WTC11 (cell line): ENCODE measurements around the gene PI4KB. TPM values are rescaled to one million over a fixed set of nuclear protein-coding genes. Genes with fewer than 3 reads are reported as not detected.
A peak's percentile ranks its signal among the peaks of the same experiment; 100 is the strongest.

Source experiments
- AR ChIP-seq: fragments of 250-450 bp; sonication (Bioruptor Pico); IDR thresholded peaks from 2 replicates; pipeline ENCODE4 v1.9.0; 2021; ENCODE audit warnings: mild to moderate bottlenecking
- ARID4B ChIP-seq: sonication (generic); formaldehyde crosslinking; IDR thresholded peaks from 2 replicates; pipeline ENCODE4 v1.8.0; 2023; ENCODE audit warnings: missing genetic modification reagents, mild to moderate bottlenecking, borderline replicate concordance
- ETV6 ChIP-seq: sonication (generic); formaldehyde crosslinking; IDR thresholded peaks from 2 replicates; pipeline ENCODE4 v1.8.1; 2022; ENCODE audit warnings: mild to moderate bottlenecking, missing genetic modification reagents
- FOXJ3 ChIP-seq: sonication (generic); formaldehyde crosslinking; IDR thresholded peaks from 2 replicates; pipeline ENCODE4 v1.9.0; 2021; ENCODE audit warnings: missing genetic modification reagents, mild to moderate bottlenecking, borderline replicate concordance
- FOXK1 ChIP-seq: sonication (generic); formaldehyde crosslinking; IDR thresholded peaks from 2 replicates; pipeline ENCODE4 v1.8.0; 2022; ENCODE audit warnings: mild to moderate bottlenecking, moderate library complexity, missing genetic modification reagents
- FOXP1 ChIP-seq: sonication (generic); formaldehyde crosslinking; IDR thresholded peaks from 2 replicates; pipeline ENCODE4 v1.8.0; 2022; ENCODE audit warnings: missing genetic modification reagents, mild to moderate bottlenecking, moderate library complexity, borderline replicate concordance
- IRF2 ChIP-seq: sonication (generic); formaldehyde crosslinking; IDR thresholded peaks from 2 replicates; pipeline ENCODE4 v1.8.0; 2022; ENCODE audit warnings: low read depth, missing genetic modification reagents, borderline replicate concordance
- NFE2L1 ChIP-seq: sonication (generic); formaldehyde crosslinking; IDR thresholded peaks from 2 replicates; pipeline ENCODE4 v1.8.1; 2023; ENCODE audit warnings: missing genetic modification reagents
- NFYB ChIP-seq: sonication (generic); formaldehyde crosslinking; conservative IDR thresholded peaks from 2 replicates; pipeline ENCODE4 v1.8.0; 2022; ENCODE audit warnings: low read depth, missing genetic modification reagents
- PREB ChIP-seq: sonication (generic); formaldehyde crosslinking; IDR thresholded peaks from 2 replicates; pipeline ENCODE4 v1.8.1; 2022; ENCODE audit warnings: mild to moderate bottlenecking, missing genetic modification reagents, moderate library complexity, borderline replicate concordance
- RELA ChIP-seq: sonication (generic); formaldehyde crosslinking; IDR thresholded peaks from 2 replicates; pipeline ENCODE4 v1.8.1; 2022; ENCODE audit warnings: missing genetic modification reagents, mild to moderate bottlenecking, borderline replicate concordance
- SMAD3 ChIP-seq: sonication (generic); formaldehyde crosslinking; IDR thresholded peaks from 2 replicates; pipeline ENCODE4 v1.8.0; 2022; ENCODE audit warnings: missing genetic modification reagents, mild to moderate bottlenecking, borderline replicate concordance
- SMAD4 ChIP-seq: sonication (generic); formaldehyde crosslinking; IDR thresholded peaks from 2 replicates; pipeline ENCODE4 v1.8.0; 2022; ENCODE audit warnings: mild to moderate bottlenecking, missing genetic modification reagents
- USF1 ChIP-seq: sonication (generic); formaldehyde crosslinking; IDR thresholded peaks from 2 replicates; pipeline ENCODE4 v1.8.0; 2022; ENCODE audit warnings: mild to moderate bottlenecking, missing genetic modification reagents
- USF2 ChIP-seq: sonication (generic); formaldehyde crosslinking; IDR thresholded peaks from 2 replicates; pipeline ENCODE4 v1.8.1; 2023; ENCODE audit warnings: mild to moderate bottlenecking, missing genetic modification reagents, moderate library complexity
- ZNF317 ChIP-seq: sonication (generic); formaldehyde crosslinking; IDR thresholded peaks from 2 replicates; pipeline ENCODE4 v1.8.1; 2023; ENCODE audit warnings: low read depth, mild to moderate bottlenecking, moderate library complexity, missing genetic modification reagents, borderline replicate concordance
- ZNF416 ChIP-seq: fragments of 250-450 bp; sonication (Bioruptor Pico); IDR thresholded peaks from 2 replicates; pipeline ENCODE4 v1.9.0; 2021; ENCODE audit warnings: mild to moderate bottlenecking, inconsistent platforms
- ZNF423 ChIP-seq: fragments of 250-450 bp; sonication (Bioruptor Pico); IDR thresholded peaks from 2 replicates; pipeline ENCODE4 v2.1.2; 2022; ENCODE audit warnings: mild to moderate bottlenecking, moderate library complexity
- ZNF512 ChIP-seq: sonication (generic); formaldehyde crosslinking; IDR thresholded peaks from 2 replicates; pipeline ENCODE4 v1.8.1; 2022; ENCODE audit warnings: missing genetic modification reagents, borderline replicate concordance
- ZNF671 ChIP-seq: fragments of 250-450 bp; sonication (Bioruptor Pico); IDR thresholded peaks from 2 replicates; pipeline ENCODE4 v1.8.0; 2021; ENCODE audit warnings: mild to moderate bottlenecking
- total RNA-seq: library from RNA; stranded (reverse); gene quantifications from 3 replicates; pipeline ENCODE4 v1.2.3, GENCODE V29; 2021
- TF ChIP-seq, protein P1 (sequence below): fragments of 250-450 bp; sonication (Bioruptor Pico); IDR thresholded peaks from 2 replicates; pipeline ENCODE4 v1.8.0; 2021; ENCODE audit warnings: mild to moderate bottlenecking
- TF ChIP-seq, protein P2 (sequence below): sonication (generic); formaldehyde crosslinking; IDR thresholded peaks from 2 replicates; pipeline ENCODE4 v1.8.1; 2022; ENCODE audit warnings: low read depth, mild to moderate bottlenecking, moderate library complexity, missing genetic modification reagents, borderline replicate concordance
- TF ChIP-seq, protein P3 (sequence below): sonication (generic); formaldehyde crosslinking; IDR thresholded peaks from 2 replicates; pipeline ENCODE4 v1.8.1; 2022; ENCODE audit warnings: mild to moderate bottlenecking, moderate library complexity, missing genetic modification reagents

PI4KB gene
- total RNA-seq, 1 experiment from 2014 or later: 33.6 TPM

DNA sequence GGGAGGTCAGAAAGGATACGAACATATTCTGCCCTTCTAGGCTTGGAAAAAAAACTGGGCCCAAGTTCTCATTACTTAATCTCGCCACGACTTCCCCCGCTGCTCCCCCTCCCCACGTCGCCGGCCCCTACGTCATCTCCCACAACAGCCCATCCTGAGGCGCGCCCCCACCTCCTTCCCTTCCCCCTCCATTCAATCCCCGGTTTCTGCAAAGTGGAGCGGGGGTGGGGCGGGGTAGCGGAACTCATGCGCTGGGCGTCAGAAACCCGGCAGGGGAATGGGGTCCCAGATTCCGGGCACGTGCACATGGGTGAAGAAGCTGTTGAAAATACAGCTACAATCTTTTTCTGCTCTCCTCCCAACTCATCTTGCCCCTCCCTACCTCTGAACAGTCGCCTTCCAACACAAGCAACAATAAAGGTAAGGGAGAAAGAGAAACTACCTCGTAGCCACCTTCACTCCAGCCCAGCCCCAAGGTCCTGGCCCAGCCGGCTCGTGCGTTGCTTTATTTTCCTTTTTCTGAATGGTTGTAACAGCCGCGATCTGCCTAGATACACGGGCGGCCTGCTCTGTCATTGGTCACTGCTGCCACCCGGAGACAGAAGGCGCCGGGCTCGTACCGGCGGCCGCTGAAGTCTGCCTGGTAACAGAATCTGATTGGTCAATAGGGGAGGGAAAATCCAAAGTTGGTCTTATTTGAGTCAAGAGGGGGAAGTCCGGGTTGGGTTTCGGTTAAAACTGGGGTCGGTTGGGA, 19.7 kb upstream of the PI4KB start, which contains the start of gene RFX5 (continued):
- peak; percentile 66; the same call in 1 of the 2 replicates for TF ChIP-seq NFE2L1
- TF ChIP-seq SMAD3: no peak
- TF ChIP-seq USF1 (CRISPR knock-in tag): peak; percentile 43; the same call in 1 of the 2 replicates
- TF ChIP-seq IRF2 (CRISPR knock-in tag): no peak
- peak; percentile 70 for TF ChIP-seq NFYB (CRISPR knock-in tag)
- no peak for TF ChIP-seq FOXJ3 (CRISPR knock-in tag)
- peak; percentile 83 for TF ChIP-seq FOXK1 (CRISPR knock-in tag)
- no peak for TF ChIP-seq ZNF512 (CRISPR knock-in tag)
- no peak for TF ChIP-seq ZNF671 (CRISPR knock-in tag)
- TF ChIP-seq, protein P1, sequence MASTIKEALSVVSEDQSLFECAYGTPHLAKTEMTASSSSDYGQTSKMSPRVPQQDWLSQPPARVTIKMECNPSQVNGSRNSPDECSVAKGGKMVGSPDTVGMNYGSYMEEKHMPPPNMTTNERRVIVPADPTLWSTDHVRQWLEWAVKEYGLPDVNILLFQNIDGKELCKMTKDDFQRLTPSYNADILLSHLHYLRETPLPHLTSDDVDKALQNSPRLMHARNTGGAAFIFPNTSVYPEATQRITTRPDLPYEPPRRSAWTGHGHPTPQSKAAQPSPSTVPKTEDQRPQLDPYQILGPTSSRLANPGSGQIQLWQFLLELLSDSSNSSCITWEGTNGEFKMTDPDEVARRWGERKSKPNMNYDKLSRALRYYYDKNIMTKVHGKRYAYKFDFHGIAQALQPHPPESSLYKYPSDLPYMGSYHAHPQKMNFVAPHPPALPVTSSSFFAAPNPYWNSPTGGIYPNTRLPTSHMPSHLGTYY: no peak
- peak; percentile 40; the same call in 1 of the 2 replicates for TF ChIP-seq FOXP1 (CRISPR knock-in tag)
- no peak for TF ChIP-seq ZNF423 (CRISPR knock-in tag)
- no peak for TF ChIP-seq ARID4B (CRISPR knock-in tag)
- no peak for TF ChIP-seq ZNF317 (CRISPR knock-in tag)
- no peak for TF ChIP-seq AR
- TF ChIP-seq RELA (CRISPR knock-in tag): no peak
- no peak for TF ChIP-seq SMAD4 (CRISPR knock-in tag)
- TF ChIP-seq ETV6 (CRISPR knock-in tag): no peak
- no peak for TF ChIP-seq ZNF416 (CRISPR knock-in tag)
- no peak for TF ChIP-seq PREB
- TF ChIP-seq, protein P2, sequence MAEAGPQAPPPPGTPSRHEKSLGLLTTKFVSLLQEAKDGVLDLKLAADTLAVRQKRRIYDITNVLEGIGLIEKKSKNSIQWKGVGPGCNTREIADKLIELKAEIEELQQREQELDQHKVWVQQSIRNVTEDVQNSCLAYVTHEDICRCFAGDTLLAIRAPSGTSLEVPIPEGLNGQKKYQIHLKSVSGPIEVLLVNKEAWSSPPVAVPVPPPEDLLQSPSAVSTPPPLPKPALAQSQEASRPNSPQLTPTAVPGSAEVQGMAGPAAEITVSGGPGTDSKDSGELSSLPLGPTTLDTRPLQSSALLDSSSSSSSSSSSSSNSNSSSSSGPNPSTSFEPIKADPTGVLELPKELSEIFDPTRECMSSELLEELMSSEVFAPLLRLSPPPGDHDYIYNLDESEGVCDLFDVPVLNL: no peak
- TF ChIP-seq, protein P3, sequence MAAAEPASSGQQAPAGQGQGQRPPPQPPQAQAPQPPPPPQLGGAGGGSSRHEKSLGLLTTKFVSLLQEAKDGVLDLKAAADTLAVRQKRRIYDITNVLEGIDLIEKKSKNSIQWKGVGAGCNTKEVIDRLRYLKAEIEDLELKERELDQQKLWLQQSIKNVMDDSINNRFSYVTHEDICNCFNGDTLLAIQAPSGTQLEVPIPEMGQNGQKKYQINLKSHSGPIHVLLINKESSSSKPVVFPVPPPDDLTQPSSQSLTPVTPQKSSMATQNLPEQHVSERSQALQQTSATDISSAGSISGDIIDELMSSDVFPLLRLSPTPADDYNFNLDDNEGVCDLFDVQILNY (CRISPR knock-in tag): no peak
- no peak for TF ChIP-seq USF2
